Stimulated activated CD4-positive, alpha-beta T cell treated with anti-CD3 and anti-CD28 coated beads, Interleukin-1b, Interleukin-23, amount 100 ng/mL, for 4 hours (primary cell): ENCODE results near the gene RNF152.
"Not testable (repeated sequence)": the region's sequence is repeated elsewhere in the genome, so short reads cannot be mapped to it uniquely, and the experiment has no call there.

Experiments
- DNase-seq, 2 donors: peaks; one replicate each; pipeline ENCODE4 v3.0.0-alpha.2; 2020; ENCODE audit warnings: low read depth in 2 of 2

RNF152 gene

DNA sequence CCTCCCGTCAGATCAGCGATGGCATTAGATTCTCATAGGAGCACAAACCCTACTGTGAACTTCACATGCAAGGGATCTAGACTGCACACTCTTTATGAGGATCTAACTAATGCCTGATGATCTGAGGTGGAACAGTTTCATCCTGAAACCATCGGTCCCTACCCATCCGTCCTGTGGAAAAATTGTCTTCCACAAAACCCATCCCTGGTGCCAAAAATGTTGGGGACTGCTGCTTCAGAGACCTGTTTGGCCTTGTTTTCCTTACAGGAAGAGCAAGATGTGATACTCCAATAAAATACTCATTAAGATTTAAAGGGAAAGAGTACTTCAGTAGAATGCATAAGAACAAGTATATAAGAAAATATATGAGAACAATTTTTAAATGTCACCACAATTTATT lies 71.1 kb downstream of the RNF152 start:
- DNase-seq = no peak

- DNase-seq = no peak
Observed at GRCh38 chr18:61820882-61821281, 71.9 kb downstream of the RNF152 start.

DNA sequence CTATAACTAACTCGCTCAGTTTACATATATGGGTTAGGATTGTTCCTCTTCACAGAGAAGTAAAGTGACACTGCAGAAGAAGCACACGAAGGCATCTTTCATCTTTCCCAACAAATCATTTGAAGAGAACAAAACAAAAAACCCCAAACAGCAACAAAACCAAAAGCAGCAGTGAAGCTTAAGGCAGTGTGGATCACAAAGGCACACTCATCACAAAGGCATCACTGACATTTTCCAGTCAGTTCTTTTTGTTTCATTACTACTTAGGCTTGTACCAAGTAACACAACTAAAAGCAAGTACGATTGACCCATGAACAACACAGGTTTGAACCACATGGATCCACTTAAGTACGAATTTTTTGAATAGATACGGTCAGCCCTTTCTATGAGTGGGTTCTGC lies 75.7 kb downstream of the RNF152 start:
- DNase-seq = no peak

DNA sequence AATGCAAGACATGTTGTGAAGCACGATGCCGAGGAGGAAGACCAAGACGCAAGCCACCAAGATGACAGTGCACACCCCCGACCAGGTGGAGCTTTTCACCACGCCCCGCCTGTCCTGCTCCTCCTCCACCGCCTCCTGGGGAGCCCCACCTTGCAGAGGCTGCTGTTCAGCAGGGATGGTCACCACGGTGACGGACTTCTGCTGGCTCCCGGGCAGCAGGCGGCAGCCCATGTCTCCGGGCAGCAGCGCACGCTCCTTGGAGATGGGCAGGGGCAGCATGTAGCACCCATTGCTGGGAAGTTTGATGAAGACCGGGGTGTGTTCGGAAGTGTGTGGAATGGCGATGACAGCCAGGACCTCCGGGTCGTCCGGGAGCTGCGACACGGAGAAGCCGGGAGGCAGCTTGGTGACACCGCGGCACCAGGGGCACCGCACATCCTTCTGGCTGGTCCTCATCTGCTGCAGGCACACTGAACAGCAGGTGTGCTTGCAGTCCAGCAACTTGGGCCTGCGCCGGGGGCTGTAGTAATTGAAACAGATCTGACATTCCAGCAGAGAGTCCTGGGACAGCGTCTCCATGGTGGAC lies 76.8 kb downstream of the RNF152 start:
- no peak for DNase-seq

- DNase-seq = no peak
Observed at GRCh38 chr18:61808286-61808685, 84.5 kb downstream of the RNF152 start.

DNA sequence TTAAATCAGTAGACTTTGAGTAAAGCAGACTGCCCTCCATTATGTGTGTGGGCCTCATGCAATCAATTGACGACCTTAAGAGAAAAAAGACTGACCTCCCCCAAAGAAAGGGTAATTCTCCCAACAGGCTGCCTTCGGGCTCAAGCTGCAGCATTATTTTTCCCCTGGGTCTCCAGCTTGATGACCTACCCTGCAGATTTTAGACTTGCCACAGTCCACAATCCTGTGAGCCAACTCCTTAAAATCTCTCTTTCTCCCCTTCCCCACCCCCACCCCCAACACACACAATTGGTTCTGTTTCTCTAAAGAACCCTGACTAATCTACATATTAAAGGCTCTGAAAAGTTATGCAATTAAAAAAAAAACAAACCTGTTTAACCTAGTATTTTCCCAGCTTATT lies 89.4 kb downstream of the RNF152 start:
- no peak for DNase-seq

DNA sequence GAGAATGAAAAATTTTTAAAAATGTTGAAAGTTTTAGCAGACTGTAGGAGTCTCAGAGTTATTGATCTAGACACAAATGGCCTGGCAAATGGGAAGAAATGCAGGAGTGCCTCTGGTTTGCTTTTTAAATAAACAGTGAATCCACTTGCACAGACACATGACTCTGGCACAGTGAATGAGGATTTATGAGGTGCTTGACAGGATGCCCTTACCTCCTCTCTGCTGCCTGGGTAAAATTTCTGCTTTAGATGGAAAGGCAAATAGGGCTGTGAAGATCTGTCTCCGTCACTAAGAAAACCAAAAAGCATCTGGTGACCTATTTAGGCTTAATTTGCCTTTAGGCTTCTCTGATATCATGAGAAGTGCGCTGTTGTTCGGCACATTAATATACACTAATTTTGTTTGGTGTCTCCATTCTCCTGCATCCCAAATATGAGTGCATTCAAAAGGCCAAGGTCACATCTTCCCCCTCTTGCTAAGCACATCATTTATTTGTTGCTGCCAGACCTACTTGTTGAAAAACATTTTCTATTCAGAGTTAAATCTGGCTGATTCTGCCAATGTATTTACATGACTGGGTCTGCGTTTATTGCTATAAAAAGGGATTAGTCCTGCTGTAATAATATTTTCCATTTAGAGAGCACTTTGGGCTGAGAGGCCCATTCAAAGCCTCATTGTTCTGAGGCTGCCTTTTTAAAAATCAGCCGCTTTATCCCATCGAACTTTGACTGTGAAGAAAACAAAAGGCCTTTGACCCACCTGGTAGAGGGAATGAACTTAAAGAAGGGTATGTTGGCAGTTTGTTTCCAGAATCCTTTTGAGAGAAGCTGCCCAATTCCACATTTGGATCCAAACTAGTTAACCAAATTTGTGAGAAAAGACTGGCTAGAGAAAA lies 94.9 kb downstream of the RNF152 start:
- no peak for DNase-seq

GRCh38 chr18:61791031-61791430 lies 101.8 kb downstream of the RNF152 start:
- DNase-seq = no peak

DNA sequence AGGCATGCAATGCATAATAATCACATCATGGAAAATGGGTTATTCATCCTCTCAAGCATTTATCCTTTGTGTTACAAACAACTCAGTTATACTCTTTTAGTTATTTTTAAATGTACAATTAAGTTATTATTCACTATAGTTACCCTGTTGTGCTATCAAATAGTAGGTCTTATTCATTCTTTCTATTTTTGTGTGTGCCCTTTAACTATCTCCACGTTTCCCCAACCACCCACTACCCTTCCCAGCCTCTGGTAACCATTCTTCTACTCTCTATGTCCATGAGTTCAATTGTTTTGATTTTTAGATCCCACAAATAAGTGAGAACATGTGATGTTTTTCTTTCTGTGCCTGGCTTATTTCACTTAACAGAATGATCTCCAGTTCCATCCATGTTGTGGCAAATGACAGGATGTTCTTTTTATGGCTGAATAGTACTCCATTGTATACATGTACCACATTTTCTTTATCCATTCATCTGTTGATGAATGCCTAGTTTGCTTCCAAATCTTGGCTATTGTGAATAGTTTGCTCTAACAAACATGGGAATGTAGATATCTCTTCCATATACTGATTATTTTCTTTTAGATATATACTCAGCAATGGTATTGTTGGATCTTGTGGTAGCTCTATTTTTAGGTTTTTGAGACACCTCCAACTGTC lies 105.7 kb downstream of the RNF152 start:
- DNase-seq = not testable (repeated sequence)

DNA sequence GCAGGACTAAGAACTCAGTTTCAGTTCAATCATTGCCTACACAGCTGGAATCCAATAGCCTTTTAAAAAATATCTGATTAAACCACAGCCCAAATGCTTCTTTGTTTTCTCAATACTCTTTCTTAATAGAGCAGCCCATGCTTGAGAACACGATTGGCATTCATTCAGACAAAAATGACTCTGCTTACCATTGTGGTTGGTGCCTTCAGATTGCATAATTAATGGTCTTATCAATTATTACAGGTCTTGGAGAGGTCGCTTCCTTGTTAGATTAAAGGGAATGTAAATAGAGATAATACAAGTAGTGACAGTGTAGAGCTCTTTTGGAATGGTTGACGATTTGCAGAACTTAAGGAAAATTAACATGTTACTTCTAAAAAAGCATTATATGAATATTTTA lies 107.2 kb downstream of the RNF152 start:
- no peak for DNase-seq

DNA sequence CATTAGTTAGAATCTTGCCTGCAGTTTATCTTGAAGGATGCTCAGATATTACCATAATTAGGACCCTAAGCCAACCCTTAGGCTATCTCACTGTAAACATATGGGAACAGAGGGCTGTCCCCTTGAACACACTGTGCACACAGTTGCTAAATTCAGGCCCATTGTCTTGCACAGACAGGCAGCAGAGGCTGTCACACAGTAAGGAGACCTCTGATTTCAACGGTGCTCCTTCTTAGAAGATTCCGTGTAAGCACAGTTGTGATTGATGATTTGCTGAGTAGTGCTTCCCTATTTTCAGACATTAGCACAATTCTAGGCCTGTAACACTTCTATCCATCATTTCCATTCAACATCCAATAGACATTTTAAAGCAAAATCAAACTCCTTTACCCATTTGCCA lies 108.0 kb downstream of the RNF152 start:
- no peak for DNase-seq

- no peak for DNase-seq
Observed at GRCh38 chr18:61782545-61782944, 110.3 kb downstream of the RNF152 start.

GRCh38 chr18:61776201-61776600 lies 116.6 kb downstream of the RNF152 start:
- not testable (repeated sequence) for DNase-seq

DNA sequence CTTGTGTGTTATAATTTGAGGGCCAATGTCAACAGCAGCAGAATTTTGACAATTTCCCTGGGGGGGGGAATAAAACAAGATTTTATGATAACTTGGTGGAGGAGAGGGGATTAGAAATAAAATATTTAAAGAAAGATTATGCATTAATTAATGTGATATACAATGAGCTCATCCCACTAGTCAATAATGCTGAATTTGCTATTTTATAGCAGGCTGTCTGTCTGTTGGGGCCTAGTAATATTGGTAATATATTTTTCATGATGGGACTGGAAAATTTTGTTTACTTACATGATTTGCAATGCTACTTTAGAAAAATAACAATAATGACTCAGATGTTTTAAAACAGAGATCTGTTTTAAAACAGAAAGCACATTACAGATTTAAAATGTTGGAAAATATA lies 118.0 kb downstream of the RNF152 start:
- no peak for DNase-seq

DNA sequence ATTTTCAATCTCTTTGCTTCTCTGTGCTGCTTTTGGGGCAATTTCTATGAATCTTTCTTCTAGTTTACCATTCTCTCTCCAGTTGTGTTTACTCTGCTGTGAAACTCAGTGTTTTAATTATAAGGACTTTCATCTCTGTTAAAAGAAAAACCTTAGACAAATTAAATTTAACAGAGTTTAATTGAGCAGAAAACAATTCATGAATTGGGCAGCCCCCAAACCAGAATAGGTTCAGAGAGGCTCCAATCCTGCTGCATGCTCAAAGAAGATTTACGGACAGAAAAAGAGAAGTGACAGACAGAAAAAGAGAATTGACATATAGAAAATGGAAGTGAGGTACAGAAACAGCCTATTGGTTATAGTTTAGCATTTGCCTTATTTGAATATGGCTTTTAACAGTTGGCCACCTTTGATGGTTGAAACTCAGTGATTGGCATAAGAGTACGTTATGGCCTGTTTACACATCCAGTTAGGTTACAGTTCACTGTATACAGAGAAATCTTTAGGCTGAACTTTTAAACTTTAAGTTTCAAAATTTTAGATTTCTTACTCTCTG lies 120.4 kb downstream of the RNF152 start:
- no peak for DNase-seq

- DNase-seq = no peak
Observed at GRCh38 chr18:61771861-61772260, 120.9 kb downstream of the RNF152 start.

DNA sequence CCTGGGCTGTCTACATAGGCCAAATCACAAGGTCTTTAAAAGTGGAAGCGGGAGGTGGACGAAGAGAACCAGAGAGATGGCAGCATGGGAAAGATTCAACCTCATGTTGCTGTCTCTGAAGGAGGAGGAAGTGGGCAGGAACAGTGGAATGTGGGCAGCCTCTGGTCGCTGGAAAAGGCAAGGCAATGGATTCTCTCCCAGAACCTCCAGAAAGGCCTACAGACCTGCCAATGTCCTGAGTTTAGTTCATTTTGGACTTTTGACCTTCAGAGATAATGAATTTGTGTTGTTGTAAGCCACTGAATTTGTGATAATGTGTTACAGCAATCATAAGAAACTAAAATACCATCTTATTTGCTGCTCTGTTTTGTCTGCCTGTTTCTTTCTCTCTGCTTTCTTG lies 122.5 kb downstream of the RNF152 start:
- no peak for DNase-seq

DNA sequence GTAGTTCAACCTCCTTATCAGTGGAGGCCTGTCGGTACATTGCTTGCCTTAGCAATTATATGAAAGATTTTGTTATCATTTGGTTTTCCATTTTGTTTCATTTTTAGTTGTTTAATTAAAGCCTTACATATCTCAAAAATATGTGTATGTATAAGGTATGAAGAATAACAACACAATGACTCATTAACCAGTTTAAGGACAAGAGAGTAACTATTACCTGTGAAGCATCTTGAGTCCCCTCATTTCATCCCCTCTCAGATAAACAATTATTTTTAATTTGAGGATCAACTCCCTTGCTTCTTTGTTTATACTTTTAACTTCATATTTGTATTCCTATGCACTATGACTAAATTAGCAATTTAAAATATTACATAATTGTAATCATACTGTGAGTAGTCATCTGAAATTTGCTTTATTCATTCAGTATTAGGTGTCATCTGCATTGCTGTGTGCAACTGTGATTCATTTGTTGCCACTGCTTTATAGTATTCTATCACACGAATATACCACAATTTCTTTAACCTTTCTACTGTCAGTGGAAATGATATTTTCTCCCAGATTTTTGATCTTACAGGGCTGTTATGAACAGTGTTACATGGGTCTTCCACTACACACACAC lies 126.4 kb downstream of the RNF152 start:
- no peak for DNase-seq

DNA sequence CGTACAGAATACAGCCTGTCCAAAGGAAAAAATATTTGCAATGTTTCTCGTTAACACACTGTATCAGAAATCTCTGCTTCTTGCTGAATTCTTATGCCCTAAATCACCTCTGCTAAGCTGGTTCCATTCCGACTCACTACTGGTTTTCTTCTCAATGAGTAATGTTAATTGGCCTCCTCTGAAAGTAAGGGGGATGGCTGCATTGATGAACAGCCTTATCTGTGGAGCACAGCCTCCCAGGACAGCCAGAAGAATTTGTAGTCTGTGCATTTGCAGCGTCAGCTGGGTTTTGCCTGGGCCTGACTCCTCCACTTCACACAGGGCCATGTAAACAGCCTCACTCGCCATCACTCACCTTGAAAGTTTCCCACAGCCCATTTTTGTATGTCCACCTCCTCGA lies 127.7 kb downstream of the RNF152 start:
- DNase-seq = no peak

DNA sequence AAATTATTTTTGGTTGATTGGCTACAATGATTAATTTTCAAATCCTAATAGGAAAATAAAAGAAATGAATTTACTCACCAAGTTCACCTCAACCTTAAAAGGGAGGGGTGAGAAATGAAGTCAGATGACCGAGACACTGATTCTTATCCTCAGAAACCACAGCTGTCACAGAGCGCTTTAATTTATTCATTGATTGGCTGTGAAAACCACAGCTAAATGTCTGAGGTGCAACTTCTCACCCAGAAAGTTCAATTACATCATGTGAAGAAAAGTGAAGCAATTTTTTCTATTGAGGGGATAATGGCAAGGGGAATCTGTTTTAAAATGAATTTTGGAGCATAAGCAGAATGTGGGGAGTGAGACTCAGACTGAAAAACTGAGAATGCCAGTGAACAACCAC lies 128.4 kb downstream of the RNF152 start:
- DNase-seq = no peak

- DNase-seq = no peak
Observed at GRCh38 chr18:61761875-61762274, 130.9 kb downstream of the RNF152 start.
